HEK293T (cell line): Measurements from ENCODE around the gene PLEKHF1.

Experiments
- BHLHE40 ChIP-seq: fragments of 450-650 bp; IDR thresholded peaks from 2 replicates; pipeline ENCODE4 v1.6.1; 2016; ENCODE audit warnings: mild to moderate bottlenecking, moderate library complexity, borderline replicate concordance
- ELF4 ChIP-seq: fragments of 450-650 bp; IDR thresholded peaks from 2 replicates; pipeline ENCODE4 v1.6.1; 2017; ENCODE audit warnings: antibody characterized with exemption
- FOXA1 ChIP-seq: fragments of 450-650 bp; IDR thresholded peaks from 2 replicates; pipeline ENCODE4 v1.6.1; 2016; ENCODE audit warnings: mild to moderate bottlenecking
- FOXM1 ChIP-seq: fragments of 450-650 bp; IDR thresholded peaks from 2 replicates; pipeline ENCODE4 v1.6.1; 2017; ENCODE audit warnings: mild to moderate bottlenecking, borderline replicate concordance
- HDGF ChIP-seq: fragments of 450-650 bp; IDR thresholded peaks from 2 replicates; pipeline ENCODE4 v1.6.1; 2017; ENCODE audit warnings: antibody characterized with exemption, borderline replicate concordance
- LEF1 ChIP-seq: fragments of 450-650 bp; IDR thresholded peaks from 2 replicates; pipeline ENCODE4 v1.6.1; 2017; ENCODE audit warnings: mild to moderate bottlenecking, borderline replicate concordance
- NFRKB ChIP-seq: fragments of 450-650 bp; IDR thresholded peaks from 2 replicates; pipeline ENCODE4 v1.6.1; 2016; ENCODE audit warnings: mild to moderate bottlenecking, moderate library complexity
- PKNOX1 ChIP-seq: fragments of 450-650 bp; IDR thresholded peaks from 2 replicates; pipeline ENCODE4 v1.6.1; 2016
- SP1 ChIP-seq: fragments of 450-650 bp; IDR thresholded peaks from 2 replicates; pipeline ENCODE4 v1.6.1; 2017
- SUZ12 ChIP-seq: fragments of 450-650 bp; IDR thresholded peaks from 2 replicates; pipeline ENCODE4 v1.6.1; 2016; ENCODE audit warnings: mild to moderate bottlenecking
- TARDBP ChIP-seq: fragments of 450-650 bp; IDR thresholded peaks from 2 replicates; pipeline ENCODE4 v1.6.1; 2016
- ZNF384 ChIP-seq: fragments of 450-650 bp; IDR thresholded peaks from 2 replicates; pipeline ENCODE4 v1.6.1; 2016

GRCh38 chr19:29667387-29667783 lies 2.1 kb downstream of the PLEKHF1 start:
- no peak for TF ChIP-seq BHLHE40
- TF ChIP-seq FOXM1: no peak
- no peak for TF ChIP-seq LEF1
- no peak for TF ChIP-seq SP1
- TF ChIP-seq HDGF: no peak
- no peak for TF ChIP-seq TARDBP
- TF ChIP-seq ZNF384: no peak
- TF ChIP-seq NFRKB: no peak
- no peak for TF ChIP-seq ELF4
- TF ChIP-seq SUZ12: no peak
- no peak for TF ChIP-seq FOXA1
- TF ChIP-seq PKNOX1: no peak
